Measurements from ENCODE around the gene CTLA4. TPM values are rescaled to one million over a fixed set of nuclear protein-coding genes. Genes with fewer than 3 reads are reported as not detected.

Gene CTLA4
- 1 to 10 TPM in 1 of 3 donors, under 1 TPM in 2; 0.64 to 1.8 (median 0.98) TPM for total RNA-seq

DNA sequence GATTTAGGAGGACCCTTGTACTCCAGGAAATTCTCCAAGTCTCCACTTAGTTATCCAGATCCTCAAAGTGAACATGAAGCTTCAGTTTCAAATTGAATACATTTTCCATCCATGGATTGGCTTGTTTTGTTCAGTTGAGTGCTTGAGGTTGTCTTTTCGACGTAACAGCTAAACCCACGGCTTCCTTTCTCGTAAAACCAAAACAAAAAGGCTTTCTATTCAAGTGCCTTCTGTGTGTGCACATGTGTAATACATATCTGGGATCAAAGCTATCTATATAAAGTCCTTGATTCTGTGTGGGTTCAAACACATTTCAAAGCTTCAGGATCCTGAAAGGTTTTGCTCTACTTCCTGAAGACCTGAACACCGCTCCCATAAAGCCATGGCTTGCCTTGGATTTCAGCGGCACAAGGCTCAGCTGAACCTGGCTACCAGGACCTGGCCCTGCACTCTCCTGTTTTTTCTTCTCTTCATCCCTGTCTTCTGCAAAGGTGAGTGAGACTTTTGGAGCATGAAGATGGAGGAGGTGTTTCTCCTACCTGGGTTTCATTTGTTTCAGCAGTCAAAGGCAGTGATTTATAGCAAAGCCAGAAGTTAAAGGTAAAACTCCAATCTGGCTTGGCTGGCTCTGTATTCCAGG lies at the start of gene CTLA4:
Gene CTLA4, plus strand, starts transcription at position 211 of the 640 bp plus-strand sequence. Its CDS starts 172 bp downstream, at position 383.
- Histone ChIP-seq H3K4me1 (no peaks in the 10 kb centered on the region), H3K27me3 (no peaks in the 10 kb centered on the region), H3K36me3 (no peaks in the 10 kb centered on the region), H3K4me3 (no peak within 1 kb of the TSS), H3K27ac (no peak within 1 kb of the TSS), H3K9me3 (peaks cover 0 to 3% of the 10 kb centered on the region in 2 donors)
- DNase-seq (ENCODE audit: low spot score in 2 of 2), result no peak
- TF ChIP-seq POLR2AphosphoS5 (IDR thresholded peaks at IDR 0.05) (no peak), POLR2A (IDR thresholded peaks at IDR 0.05) (no peak)
- TF ChIP-seq, protein P1, sequence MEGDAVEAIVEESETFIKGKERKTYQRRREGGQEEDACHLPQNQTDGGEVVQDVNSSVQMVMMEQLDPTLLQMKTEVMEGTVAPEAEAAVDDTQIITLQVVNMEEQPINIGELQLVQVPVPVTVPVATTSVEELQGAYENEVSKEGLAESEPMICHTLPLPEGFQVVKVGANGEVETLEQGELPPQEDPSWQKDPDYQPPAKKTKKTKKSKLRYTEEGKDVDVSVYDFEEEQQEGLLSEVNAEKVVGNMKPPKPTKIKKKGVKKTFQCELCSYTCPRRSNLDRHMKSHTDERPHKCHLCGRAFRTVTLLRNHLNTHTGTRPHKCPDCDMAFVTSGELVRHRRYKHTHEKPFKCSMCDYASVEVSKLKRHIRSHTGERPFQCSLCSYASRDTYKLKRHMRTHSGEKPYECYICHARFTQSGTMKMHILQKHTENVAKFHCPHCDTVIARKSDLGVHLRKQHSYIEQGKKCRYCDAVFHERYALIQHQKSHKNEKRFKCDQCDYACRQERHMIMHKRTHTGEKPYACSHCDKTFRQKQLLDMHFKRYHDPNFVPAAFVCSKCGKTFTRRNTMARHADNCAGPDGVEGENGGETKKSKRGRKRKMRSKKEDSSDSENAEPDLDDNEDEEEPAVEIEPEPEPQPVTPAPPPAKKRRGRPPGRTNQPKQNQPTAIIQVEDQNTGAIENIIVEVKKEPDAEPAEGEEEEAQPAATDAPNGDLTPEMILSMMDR (IDR thresholded peaks at IDR 0.05), result no peak
- intact Hi-C loops (cut with DNase I; ENCODE audit: low total_unique reads), result no loop called here

DNA sequence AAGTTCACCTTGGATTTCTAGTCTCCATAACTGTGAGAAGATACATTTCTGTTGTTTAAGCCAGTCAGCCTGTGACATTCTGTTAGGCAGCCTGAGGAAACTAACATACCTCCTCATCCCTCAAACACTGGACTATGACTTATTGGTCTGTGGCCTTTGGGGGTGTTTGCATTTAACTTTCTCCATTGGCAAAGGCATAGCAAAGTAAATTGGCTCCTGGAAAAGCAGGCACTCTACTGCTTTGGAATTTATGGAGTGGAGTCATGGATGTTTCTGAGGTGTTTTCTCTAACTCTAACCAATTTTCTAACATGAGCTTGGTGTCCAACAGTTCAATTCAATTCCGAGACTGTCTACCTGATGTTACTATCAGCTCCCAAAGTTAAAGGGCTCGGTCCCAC lies 48.9 kb upstream of the CTLA4 start:
- no peaks in the 10 kb centered on the region for H3K9me3 ChIP-seq
- no peaks in the 10 kb centered on the region for H3K27me3 ChIP-seq
- no peak for TF ChIP-seq POLR2AphosphoS5 (IDR thresholded peaks at IDR 0.05)
- TF ChIP-seq POLR2A (IDR thresholded peaks at IDR 0.05), result no peak
- TF ChIP-seq, protein P1 (IDR thresholded peaks at IDR 0.05), result no peak
- H3K36me3 ChIP-seq, result no peaks in the 10 kb centered on the region
- H3K27ac ChIP-seq, result no peak overlapping the region
- no peak for DNase-seq (ENCODE audit: low spot score in 2 of 2)
- intact Hi-C loops (cut with DNase I; ENCODE audit: low total_unique reads), result loop anchor here (10.0 kb wide), 1 partner anchor 334 kb away; no protein-coding TSS in a partner anchor
- H3K4me1 ChIP-seq, result no peaks in the 10 kb centered on the region
- H3K4me3 ChIP-seq, result no peak overlapping the region

DNA sequence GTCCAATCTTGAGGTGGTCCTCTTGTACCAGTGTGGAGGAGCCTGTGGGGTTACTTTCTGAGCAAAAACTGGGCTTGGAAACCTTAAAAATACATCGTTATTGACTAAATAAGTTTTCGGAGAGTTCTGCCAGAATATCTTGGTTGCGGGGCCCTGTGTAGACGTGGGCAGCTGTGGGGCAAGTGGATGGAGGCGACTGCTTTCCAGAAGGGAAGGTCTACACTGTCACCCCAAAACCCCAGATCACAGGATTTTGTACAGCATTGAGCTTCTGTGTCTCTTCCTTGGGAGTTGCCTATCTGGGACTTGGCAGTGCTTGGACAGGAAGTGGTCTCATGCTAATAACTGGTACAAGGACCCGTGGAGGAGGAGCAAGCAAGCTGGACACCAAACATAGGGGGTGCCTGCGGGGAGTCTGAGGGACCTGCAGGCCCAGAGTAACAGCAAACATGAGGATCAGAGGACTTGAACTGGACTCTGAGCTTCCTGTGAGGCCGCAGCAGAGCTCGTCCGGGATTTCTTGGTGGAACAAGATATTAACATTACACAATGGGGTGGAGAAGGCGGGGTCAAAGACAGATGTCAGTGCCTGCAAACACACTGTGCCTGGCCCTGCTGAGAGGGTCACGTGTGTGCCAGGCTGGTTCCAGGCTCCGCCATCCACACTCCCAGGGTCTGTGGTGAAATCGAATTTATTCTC lies 48.0 kb upstream of the CTLA4 start:
- no peak overlapping the region for H3K27ac ChIP-seq
- H3K4me1 ChIP-seq, result no peaks in the 10 kb centered on the region
- no peaks in the 10 kb centered on the region for H3K36me3 ChIP-seq
- no peaks in the 10 kb centered on the region for H3K27me3 ChIP-seq
- DNase-seq (ENCODE audit: low spot score in 2 of 2), result no peak
- intact Hi-C loops (cut with DNase I; ENCODE audit: low total_unique reads), result loop anchor here (10.0 kb wide), 1 partner anchor 335 kb away; no protein-coding TSS in a partner anchor
- H3K9me3 ChIP-seq, result no peaks in the 10 kb centered on the region
- TF ChIP-seq POLR2AphosphoS5 (IDR thresholded peaks at IDR 0.05) (no peak), POLR2A (IDR thresholded peaks at IDR 0.05) (no peak)
- TF ChIP-seq, protein P1 (IDR thresholded peaks at IDR 0.05), result no peak
- H3K4me3 ChIP-seq, result no peak overlapping the region

DNA sequence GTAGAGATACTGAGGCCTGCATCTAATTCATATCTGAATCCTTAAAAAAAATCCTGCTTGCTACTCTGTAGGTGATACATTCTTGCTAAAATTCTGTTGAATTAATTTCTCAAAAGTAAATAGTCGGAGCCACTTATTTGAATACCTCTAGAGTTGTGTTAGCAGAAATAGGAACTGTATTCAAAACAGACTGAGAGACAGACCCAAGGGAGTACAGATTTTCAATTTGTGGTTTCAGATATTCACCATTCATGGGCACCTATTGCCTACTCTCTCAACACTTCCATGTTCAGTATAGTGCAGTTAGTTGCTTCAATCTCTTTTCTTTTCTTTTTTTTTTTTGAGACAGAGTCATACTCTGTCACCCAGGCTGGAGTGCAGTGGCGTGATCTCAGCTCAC lies 46.6 kb upstream of the CTLA4 start:
- H3K27ac ChIP-seq, result no peak overlapping the region
- no peaks in the 10 kb centered on the region for H3K4me1 ChIP-seq
- intact Hi-C loops (cut with DNase I; ENCODE audit: low total_unique reads), result no loop called here
- TF ChIP-seq POLR2A (IDR thresholded peaks at IDR 0.05), result no peak
- TF ChIP-seq POLR2AphosphoS5 (IDR thresholded peaks at IDR 0.05), result no peak
- TF ChIP-seq, protein P1 (IDR thresholded peaks at IDR 0.05), result no peak
- H3K27me3 ChIP-seq, result no peaks in the 10 kb centered on the region
- DNase-seq (ENCODE audit: low spot score in 2 of 2), result no peak
- no peak overlapping the region for H3K4me3 ChIP-seq
- H3K9me3 ChIP-seq, result no peaks in the 10 kb centered on the region
- H3K36me3 ChIP-seq, result no peaks in the 10 kb centered on the region

DNA sequence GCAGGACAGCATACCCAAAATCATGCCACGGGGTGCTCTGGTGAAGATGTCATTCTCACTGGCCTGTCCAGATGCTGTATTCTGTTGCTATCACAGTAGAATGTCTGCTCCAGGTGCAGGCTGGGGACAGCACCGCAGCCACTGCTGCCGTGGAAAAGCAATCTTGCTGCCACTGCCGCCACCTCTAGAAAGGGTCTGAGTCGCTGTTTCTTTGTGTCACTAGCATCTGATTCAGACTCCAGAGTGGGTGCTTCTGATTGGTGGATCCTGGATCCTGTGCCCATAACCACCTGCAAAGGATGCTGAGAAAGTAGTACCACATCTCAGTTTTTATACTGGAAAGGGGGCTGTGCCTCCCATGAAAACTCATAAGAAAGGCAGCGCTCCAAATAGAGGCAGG lies 45.3 kb upstream of the CTLA4 start:
- DNase-seq (ENCODE audit: low spot score in 2 of 2), result no peak
- TF ChIP-seq, protein P1 (IDR thresholded peaks at IDR 0.05), result no peak
- TF ChIP-seq POLR2A (IDR thresholded peaks at IDR 0.05) (no peak), POLR2AphosphoS5 (IDR thresholded peaks at IDR 0.05) (no peak)
- intact Hi-C loops (cut with DNase I; ENCODE audit: low total_unique reads), result no loop called here
- Histone ChIP-seq H3K36me3 (no peaks in the 10 kb centered on the region), H3K9me3 (no peaks in the 10 kb centered on the region), H3K4me3 (no peak overlapping the region), H3K27ac (no peak overlapping the region), H3K27me3 (no peaks in the 10 kb centered on the region), H3K4me1 (no peaks in the 10 kb centered on the region)
